NB4 (cell line): ENCODE results near the gene AP3S2.

Experiments
- CTCF ChIP-seq: IDR thresholded peaks from one replicate; pipeline ENCODE4 v1.5.1; 2012; ENCODE audit warnings: low read depth, low read length
- MAX ChIP-seq: IDR thresholded peaks from 2 replicates; pipeline ENCODE4 v1.6.1; 2011; ENCODE audit warnings: low read depth, low read length

DNA sequence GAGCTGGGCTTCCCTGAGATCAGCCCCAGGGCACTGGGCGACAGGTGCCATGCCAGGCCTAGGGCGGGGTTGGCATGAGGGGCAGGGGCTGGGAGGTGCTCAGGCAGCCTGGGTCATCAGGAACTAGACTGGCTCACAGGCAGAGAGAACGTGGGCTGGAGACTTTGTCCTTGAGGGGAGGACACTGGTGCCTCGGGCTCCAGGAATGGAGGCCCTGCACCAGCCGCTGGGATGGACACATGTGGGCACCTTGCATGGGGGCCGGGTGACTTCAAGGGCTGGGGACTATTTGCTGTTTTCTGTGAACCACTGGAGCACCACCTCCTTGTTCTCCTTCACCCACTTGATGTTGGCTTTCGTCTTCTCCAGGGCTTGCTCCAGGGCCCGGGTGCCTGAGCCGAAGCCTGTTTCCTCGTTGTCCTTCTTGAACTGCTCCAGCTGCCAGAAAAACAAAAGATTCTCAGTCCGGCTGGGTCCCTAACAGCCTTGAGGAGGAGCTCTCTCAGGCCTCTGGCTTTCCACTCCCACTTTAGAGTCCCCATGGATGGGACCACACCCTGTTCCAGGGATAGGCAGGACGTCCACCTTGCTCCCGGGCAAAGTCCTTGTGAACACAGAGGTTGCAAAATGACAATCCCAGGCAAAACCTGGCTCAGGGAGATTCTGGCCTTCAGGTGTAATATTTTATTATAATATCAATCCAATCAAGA lies 108.6 kb downstream of the AP3S2 start:
- TF ChIP-seq CTCF (no peak), MAX (no peak)
